ENCODE data around the gene HDAC4.
"Not testable (repeated sequence)": the region's sequence is repeated elsewhere in the genome, so short reads cannot be mapped to it uniquely, and the experiment has no call there.

HDAC4 gene

GRCh38 chr2:239072786-239073185 is 328.0 kb downstream of the HDAC4 start:
- Histone ChIP-seq H3K4me3 (ENCODE audit: low read length, poor library complexity, severe bottlenecking) (no peak overlapping the region), H3K9me2 (replicated peaks; ENCODE audit: low read depth, low read length) (no peaks in the 10 kb centered on the region), H3K36me3 (ENCODE audit: insufficient read depth, low read length) (peaks cover 4% of the 10 kb centered on the region; the same call in 1 of the 2 replicates), H3K79me2 (ENCODE audit: insufficient read depth, low read length) (no peaks in the 10 kb centered on the region), H3K4me1 (ENCODE audit: insufficient read depth, low read length, poor library complexity, severe bottlenecking) (no peaks in the 10 kb centered on the region), H3K4me2 (ENCODE audit: low read depth, low read length, poor library complexity, severe bottlenecking) (no peak overlapping the region), H3K27me3 (ENCODE audit: insufficient read depth, low read length, poor library complexity, severe bottlenecking) (no peaks in the 10 kb centered on the region), H3K9me3 (ENCODE audit: insufficient read depth, low read depth, low read length) (no peaks in the 10 kb centered on the region), H3K9ac (ENCODE audit: low read depth, low read length, poor library complexity, severe bottlenecking) (no peak overlapping the region), H4K20me1 (ENCODE audit: insufficient read depth, low read length, poor library complexity, severe bottlenecking) (no peaks in the 10 kb centered on the region), H3F3A (ENCODE audit: low read depth) (no peaks in the 10 kb centered on the region), H2AFZ (ENCODE audit: low read length) (no peak overlapping the region)
- TF ChIP-seq EZH2phosphoT487 (IDR thresholded peaks at IDR 0.05; ENCODE audit: borderline replicate concordance) (no peak), CTCF (conservative IDR thresholded peaks at IDR 0.05; ENCODE audit: low read length) (no peak)

GRCh38 chr2:239070466-239070865 is 330.4 kb downstream of the HDAC4 start:
- Histone ChIP-seq H4K20me1 (ENCODE audit: insufficient read depth, low read length, poor library complexity, severe bottlenecking) (no peaks in the 10 kb centered on the region), H3K4me1 (ENCODE audit: insufficient read depth, low read length, poor library complexity, severe bottlenecking) (no peaks in the 10 kb centered on the region), H3K9me2 (replicated peaks; ENCODE audit: low read depth, low read length) (no peaks in the 10 kb centered on the region), H3F3A (ENCODE audit: low read depth) (no peaks in the 10 kb centered on the region), H3K4me2 (ENCODE audit: low read depth, low read length, poor library complexity, severe bottlenecking) (no peak overlapping the region), H3K9ac (ENCODE audit: low read depth, low read length, poor library complexity, severe bottlenecking) (no peak overlapping the region), H3K79me2 (ENCODE audit: insufficient read depth, low read length) (no peaks in the 10 kb centered on the region), H3K9me3 (ENCODE audit: insufficient read depth, low read depth, low read length) (no peaks in the 10 kb centered on the region), H3K36me3 (ENCODE audit: insufficient read depth, low read length) (peaks cover 4% of the 10 kb centered on the region; the same call in 1 of the 2 replicates), H2AFZ (ENCODE audit: low read length) (no peak overlapping the region), H3K4me3 (ENCODE audit: low read length, poor library complexity, severe bottlenecking) (no peak overlapping the region), H3K27me3 (ENCODE audit: insufficient read depth, low read length, poor library complexity, severe bottlenecking) (no peaks in the 10 kb centered on the region)
- TF ChIP-seq EZH2phosphoT487 (IDR thresholded peaks at IDR 0.05; ENCODE audit: borderline replicate concordance) (no peak), CTCF (conservative IDR thresholded peaks at IDR 0.05; ENCODE audit: low read length) (no peak)

GRCh38 chr2:239069362-239070333 is 331.2 kb downstream of the HDAC4 start:
- not testable (repeated sequence) for H3K4me3 ChIP-seq (ENCODE audit: low read length, poor library complexity, severe bottlenecking); H3F3A ChIP-seq (ENCODE audit: low read depth); H3K9me3 ChIP-seq (ENCODE audit: insufficient read depth, low read depth, low read length); H4K20me1 ChIP-seq (ENCODE audit: insufficient read depth, low read length, poor library complexity, severe bottlenecking); H3K9me2 ChIP-seq (replicated peaks; ENCODE audit: low read depth, low read length); H3K9ac ChIP-seq (ENCODE audit: low read depth, low read length, poor library complexity, severe bottlenecking); H3K36me3 ChIP-seq (ENCODE audit: insufficient read depth, low read length); H3K79me2 ChIP-seq (ENCODE audit: insufficient read depth, low read length); H2AFZ ChIP-seq (ENCODE audit: low read length); H3K27me3 ChIP-seq (ENCODE audit: insufficient read depth, low read length, poor library complexity, severe bottlenecking); H3K4me2 ChIP-seq (ENCODE audit: low read depth, low read length, poor library complexity, severe bottlenecking); H3K4me1 ChIP-seq (ENCODE audit: insufficient read depth, low read length, poor library complexity, severe bottlenecking)

All from Loucy (cell line).